ENCODE results near the gene PANK4.

PANK4 gene

DNA sequence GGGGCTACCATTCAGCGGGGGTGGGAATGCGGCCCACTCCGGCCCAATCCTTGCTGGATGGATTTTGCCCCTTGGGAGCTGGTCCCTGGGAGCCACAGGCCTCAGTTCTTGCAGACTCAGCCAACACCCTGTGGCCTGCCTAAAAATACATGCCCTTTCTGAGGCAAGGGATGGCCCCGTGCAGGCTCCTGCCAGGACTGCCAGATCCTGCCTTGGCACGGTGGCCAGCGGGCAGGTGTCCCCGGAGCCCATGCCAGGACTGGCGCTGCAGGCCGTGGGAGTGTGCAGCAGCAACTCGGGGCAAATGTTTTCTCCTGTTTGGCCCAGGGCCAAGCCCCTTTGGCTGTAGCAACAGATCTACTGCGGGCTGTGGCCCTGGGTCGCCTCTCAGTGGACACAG, 1.6 kb upstream of the PANK4 start:
- TF ChIP-seq, protein P1, sequence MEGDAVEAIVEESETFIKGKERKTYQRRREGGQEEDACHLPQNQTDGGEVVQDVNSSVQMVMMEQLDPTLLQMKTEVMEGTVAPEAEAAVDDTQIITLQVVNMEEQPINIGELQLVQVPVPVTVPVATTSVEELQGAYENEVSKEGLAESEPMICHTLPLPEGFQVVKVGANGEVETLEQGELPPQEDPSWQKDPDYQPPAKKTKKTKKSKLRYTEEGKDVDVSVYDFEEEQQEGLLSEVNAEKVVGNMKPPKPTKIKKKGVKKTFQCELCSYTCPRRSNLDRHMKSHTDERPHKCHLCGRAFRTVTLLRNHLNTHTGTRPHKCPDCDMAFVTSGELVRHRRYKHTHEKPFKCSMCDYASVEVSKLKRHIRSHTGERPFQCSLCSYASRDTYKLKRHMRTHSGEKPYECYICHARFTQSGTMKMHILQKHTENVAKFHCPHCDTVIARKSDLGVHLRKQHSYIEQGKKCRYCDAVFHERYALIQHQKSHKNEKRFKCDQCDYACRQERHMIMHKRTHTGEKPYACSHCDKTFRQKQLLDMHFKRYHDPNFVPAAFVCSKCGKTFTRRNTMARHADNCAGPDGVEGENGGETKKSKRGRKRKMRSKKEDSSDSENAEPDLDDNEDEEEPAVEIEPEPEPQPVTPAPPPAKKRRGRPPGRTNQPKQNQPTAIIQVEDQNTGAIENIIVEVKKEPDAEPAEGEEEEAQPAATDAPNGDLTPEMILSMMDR (conservative IDR thresholded peaks at IDR 0.05; ENCODE audit: low read depth, low read length) = no peak
- DNase-seq (ENCODE audit: low read depth) = no peak
- H3K4me3 ChIP-seq (ENCODE audit: low read length) = no peak overlapping the region

DNA sequence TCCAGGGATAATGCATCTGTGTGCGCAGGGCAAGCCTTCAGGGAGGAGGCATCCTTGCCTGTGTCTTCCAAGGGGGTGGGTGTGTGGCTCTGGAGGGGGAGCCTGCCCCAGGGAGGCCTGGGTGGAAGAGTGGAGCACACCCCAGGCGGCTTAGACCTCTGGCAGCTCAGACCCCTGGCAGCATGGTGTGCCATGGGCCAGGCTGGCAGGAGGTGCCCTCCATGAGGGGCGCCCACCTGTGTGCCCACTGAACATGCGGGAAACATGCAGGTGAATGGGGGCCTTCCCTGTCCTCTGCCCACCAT, 1.1 kb upstream of the PANK4 start:
- no peak overlapping the region for H3K4me3 ChIP-seq (ENCODE audit: low read length)
- TF ChIP-seq, protein P1 (conservative IDR thresholded peaks at IDR 0.05; ENCODE audit: low read depth, low read length) = no peak
- DNase-seq (ENCODE audit: low read depth) = no peak

DNA sequence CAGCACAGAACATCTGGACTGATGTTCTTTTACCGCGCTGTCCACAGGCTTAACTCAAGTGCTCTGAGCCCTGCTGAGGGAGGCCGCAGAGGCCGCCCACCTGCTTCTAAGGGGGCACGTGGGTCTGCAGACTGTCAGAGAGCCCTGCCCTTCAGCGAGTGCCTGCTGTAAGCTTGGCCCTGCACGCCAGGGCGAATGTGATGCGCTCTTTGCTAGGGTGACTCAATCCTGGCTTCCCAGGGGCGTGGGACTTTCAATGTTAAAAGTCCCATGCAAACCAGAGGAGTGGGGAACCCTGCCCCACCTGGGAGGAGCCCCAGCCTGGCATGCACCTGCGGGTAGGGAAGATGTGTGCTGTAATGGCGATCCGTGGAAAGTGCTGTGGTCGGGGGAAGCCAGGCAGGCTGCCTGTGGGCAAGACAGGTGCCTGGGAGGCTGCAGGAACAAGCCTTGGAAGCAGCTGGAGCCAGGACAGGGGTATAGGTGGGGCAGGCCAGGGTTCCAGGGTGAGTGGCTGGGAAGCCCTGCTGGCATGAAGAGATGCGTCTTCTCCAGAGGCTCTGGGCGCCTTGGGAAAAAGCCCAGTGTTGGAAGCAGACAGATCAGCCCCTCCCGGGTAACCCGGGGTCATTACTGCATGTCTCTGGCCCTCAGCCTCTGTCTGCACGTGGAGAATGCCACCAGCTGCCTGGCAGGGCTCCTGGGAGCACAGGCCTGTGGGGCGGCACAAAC, 594 bp upstream of the PANK4 start:
- TF ChIP-seq, protein P1 (conservative IDR thresholded peaks at IDR 0.05; ENCODE audit: low read depth, low read length) = no peak
- H3K4me3 ChIP-seq (ENCODE audit: low read length) = peak overlapping the region; percentile 19
- no peak for DNase-seq (ENCODE audit: low read depth)

DNA sequence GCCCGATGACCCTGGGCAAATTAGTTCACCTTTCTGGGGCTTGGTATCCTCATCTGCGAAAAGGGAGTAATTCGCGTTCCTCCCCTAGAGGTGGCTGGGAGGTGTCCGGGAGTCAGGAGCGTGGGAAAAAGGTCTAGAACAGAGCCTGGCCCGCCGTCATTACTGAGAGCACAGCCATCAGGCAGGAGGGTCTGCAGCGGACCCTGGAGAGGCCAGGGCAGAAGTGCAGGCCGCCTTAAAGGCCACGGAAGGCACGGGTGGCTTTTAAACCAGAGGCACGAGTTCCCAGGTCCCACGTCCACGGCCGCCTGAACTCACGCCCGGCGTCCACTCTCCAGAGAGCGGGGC, 850 bp downstream of the PANK4 start:
- peak overlapping the region; percentile 86 for H3K4me3 ChIP-seq (ENCODE audit: low read length)
- DNase-seq (ENCODE audit: low read depth) = no peak
- TF ChIP-seq, protein P1 (conservative IDR thresholded peaks at IDR 0.05; ENCODE audit: low read depth, low read length) = no peak

DNA sequence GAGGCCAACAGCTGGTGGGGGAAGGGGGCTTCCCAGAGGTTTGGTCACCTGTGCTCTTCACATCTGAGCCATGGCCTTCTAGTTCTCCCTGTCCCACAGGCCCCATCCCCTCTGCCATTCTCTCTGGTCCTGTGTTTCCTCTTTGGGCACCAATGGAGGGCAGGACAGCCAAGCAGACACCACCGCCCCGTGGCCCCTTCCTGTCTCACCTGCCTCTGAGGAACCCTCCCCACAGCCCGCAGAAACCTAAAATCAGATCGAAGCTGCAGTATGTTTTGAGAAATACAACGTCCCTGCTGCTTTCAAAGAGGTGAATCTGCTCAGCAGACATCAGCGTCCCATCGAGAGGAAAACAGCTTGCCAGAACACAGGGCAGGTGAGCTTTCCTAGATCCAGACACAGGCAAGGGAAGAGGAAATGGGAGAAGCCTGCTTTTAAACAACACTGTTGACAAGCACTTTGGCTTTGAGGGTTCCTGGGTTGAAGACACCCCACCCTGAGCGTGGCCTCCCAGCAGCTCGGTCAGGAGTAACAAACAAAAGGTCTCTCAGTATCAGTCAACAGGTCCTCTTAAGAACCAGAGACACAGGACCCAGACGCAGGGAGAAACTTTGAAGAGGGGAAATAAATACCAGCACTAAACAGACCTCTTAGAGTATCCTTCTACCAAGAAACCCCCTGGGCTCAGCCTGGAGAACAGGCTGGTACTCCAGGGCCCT, 2.3 kb downstream of the PANK4 start:
- DNase-seq (ENCODE audit: low read depth) = no peak

DNA sequence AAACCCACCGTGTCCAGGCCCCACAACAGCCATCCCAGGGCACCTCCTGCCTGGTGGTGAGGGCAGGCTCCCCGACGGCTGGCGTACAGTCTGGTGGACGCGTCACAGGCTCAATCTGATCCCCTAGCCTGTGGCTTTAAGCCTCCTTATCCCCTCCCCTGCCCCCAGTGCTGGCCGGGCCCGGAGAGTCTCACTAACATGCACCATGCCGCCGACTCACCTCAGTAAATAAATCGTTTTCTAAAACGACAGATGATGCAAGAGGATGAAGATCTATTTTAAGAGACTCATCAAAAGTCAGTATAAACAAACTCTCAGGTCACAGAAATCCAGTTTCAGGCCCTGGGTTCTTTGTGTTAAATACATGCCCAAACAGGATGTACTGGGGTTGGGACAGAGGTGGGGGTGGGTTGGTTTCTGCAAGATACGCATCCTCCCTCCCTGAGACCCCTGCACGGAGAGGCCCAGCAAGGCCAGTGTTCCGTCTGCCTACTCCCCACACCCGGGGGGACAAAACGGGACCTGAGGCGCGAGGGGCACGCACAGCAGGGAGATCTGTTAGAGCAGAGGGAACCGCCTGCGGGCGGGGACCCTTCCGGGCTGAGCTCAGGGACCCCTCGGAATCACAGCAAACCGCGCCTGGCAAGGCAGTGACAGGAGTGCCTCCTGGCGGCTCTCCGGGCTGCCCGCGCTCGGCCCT, 3.1 kb downstream of the PANK4 start:
- DNase-seq (ENCODE audit: low read depth) = no peak
- TF ChIP-seq, protein P1 (conservative IDR thresholded peaks at IDR 0.05; ENCODE audit: low read depth, low read length) = no peak
- no peak overlapping the region for H3K4me3 ChIP-seq (ENCODE audit: low read length)

More for the DNA sequence above, 2.3 kb downstream of the PANK4 start:
- H3K4me3 ChIP-seq (ENCODE audit: low read length) = no peak overlapping the region
- TF ChIP-seq, protein P1 (conservative IDR thresholded peaks at IDR 0.05; ENCODE audit: low read depth, low read length) = no peak

All from retinal pigment epithelial cell (primary cell).